Measurements from ENCODE around the gene BRAP.

GRCh38 chr12:111599453-111600204 is 86.1 kb downstream of the BRAP start:
- no peak for TF ChIP-seq EZH2 (IDR thresholded peaks at IDR 0.05; ENCODE audit: borderline replicate concordance, low read length)
- no peak for TF ChIP-seq CTCF (IDR thresholded peaks at IDR 0.05; ENCODE audit: low read length)
